22Rv1 (cell line): ENCODE data around the gene F5.

ENCODE experiments used
- CTCF ChIP-seq: fragments of 450-650 bp; IDR thresholded peaks from 2 replicates; pipeline ENCODE4 v1.5.1; 2017; ENCODE audit warnings: mild to moderate bottlenecking
- ZFX ChIP-seq: fragments of 450-650 bp; IDR thresholded peaks from 2 replicates; pipeline ENCODE4 v1.6.1; 2017; ENCODE audit warnings: antibody characterized with exemption, borderline replicate concordance

GRCh38 chr1:169610858-169611257 lies 24.6 kb upstream of the F5 start:
- TF ChIP-seq CTCF (no peak), ZFX (no peak)
